Measurements from ENCODE around the gene NUBPL.

The NUBPL gene

DNA sequence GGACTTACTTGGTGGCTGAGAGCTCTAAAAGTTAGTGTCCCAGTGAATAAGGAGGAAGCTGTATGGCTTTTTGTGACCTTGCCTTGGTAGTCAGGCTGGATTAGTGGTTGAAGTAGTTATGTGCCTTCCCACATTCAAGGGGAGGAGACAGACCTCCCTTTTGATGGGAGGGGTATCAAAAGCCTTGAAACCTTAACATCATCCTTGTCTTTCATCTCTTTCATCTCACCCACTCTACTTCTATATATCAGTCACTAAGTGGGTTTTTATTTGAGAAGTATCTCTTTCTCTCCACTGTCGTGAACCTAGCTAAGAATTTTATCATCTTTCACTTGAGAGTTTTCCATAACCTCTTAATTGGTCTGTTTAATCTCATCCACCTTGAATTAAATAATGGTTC lies 15.7 kb downstream of the NUBPL start:
- TF ChIP-seq, protein P1, sequence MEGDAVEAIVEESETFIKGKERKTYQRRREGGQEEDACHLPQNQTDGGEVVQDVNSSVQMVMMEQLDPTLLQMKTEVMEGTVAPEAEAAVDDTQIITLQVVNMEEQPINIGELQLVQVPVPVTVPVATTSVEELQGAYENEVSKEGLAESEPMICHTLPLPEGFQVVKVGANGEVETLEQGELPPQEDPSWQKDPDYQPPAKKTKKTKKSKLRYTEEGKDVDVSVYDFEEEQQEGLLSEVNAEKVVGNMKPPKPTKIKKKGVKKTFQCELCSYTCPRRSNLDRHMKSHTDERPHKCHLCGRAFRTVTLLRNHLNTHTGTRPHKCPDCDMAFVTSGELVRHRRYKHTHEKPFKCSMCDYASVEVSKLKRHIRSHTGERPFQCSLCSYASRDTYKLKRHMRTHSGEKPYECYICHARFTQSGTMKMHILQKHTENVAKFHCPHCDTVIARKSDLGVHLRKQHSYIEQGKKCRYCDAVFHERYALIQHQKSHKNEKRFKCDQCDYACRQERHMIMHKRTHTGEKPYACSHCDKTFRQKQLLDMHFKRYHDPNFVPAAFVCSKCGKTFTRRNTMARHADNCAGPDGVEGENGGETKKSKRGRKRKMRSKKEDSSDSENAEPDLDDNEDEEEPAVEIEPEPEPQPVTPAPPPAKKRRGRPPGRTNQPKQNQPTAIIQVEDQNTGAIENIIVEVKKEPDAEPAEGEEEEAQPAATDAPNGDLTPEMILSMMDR (IDR thresholded peaks at IDR 0.05; ENCODE audit: extremely low read depth, missing control alignments) = no peak
- DNase-seq (ENCODE audit: low spot score) = no peak

DNA sequence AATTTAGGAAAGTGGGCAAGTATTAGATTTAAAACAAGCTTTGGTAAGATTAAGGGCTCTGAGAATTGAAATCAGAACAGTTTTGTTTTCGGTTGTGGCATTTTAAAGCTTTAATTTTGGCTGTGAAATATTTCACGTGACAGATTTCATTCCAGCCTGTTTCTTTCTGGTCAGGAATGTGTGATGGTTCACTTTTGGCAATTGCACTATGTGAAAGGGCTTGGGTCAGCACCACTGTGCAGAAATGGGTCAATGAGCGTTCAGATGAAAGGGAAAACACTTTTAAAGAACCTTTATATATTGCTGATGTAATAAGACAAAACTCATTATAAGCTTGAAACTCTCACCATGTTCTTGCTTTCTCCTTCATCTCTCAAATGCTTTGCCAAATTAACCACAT lies 17.1 kb downstream of the NUBPL start:
- DNase-seq (ENCODE audit: low spot score) = no peak
- TF ChIP-seq, protein P1 (IDR thresholded peaks at IDR 0.05; ENCODE audit: extremely low read depth, missing control alignments) = no peak

DNA sequence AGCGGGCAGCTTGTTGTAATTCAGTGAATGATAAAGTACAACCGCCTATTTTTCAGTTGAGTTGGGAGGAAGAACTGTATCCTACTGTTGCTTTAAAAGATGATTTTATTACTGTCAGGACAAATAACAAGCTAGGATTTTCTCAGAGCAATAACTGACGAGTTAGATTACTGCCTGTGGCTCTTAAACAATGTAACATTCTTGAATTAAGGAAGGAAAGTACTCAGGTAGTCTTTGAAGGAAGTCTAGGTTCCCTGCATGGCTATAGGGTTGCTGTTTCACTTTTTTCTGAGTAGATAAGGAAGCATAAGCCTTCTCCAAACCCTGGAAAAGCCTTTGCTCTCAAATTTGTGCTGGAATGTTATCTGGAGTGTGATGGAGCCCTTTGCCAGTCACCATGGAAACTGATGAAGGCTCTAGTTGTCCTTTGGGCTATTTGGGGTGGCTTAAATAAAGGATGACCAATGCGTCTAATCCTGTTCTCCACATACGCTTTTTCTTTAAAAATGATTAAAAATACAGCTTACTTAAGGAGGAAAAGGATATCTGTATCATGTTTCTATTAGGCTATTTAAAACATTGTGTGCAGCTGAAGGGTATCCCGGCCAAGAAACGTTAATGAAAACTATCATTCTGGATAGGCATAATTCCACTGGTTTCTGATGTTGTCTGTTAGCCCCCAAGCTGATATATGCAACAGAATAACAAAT lies 17.7 kb downstream of the NUBPL start:
- TF ChIP-seq, protein P1 (IDR thresholded peaks at IDR 0.05; ENCODE audit: extremely low read depth, missing control alignments) = no peak
- DNase-seq (ENCODE audit: low spot score) = no peak

DNA sequence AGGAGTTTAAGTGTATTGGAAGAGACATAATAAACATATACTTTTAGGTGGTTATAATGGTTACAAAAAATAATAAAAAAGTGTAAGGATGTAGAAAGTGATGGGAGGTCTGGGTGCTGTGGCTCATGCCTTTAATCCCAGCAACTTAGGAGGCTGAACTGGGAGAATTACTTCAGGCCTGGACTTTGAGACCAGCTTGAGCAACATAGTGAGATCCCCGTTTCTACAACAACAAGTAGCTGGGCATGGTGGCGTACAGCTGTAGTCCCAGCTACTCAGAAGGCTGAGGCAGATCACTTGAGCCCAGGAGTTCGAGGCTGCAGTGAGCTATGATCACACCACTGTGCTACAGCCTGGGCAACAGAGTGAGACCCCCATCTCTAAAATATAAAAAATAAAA lies 19.0 kb downstream of the NUBPL start:
- TF ChIP-seq, protein P1 (IDR thresholded peaks at IDR 0.05; ENCODE audit: extremely low read depth, missing control alignments) = no peak
- DNase-seq (ENCODE audit: low spot score) = no peak

DNA sequence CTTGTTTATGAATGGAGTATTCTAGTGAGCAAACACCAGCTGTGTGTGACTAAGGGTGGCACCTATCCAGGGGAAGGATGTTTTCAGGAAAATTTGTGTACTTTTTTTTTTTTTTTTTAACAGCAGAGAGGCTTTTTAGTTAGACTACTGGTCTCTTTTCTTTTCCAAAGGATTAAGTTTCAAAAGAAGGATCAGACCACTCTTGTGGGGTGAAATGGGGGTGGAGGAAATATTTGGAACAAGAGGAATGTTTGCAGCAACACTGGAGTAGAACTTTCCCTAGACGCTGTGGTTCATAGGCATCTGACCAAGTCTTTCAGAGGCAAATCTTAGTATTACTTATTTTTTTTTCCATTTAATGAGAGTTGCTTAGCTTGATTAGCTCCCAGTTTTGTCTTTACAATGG lies 21.1 kb downstream of the NUBPL start:
- TF ChIP-seq, protein P1 (IDR thresholded peaks at IDR 0.05; ENCODE audit: extremely low read depth, missing control alignments) = no peak
- no peak for DNase-seq (ENCODE audit: low spot score)

DNA sequence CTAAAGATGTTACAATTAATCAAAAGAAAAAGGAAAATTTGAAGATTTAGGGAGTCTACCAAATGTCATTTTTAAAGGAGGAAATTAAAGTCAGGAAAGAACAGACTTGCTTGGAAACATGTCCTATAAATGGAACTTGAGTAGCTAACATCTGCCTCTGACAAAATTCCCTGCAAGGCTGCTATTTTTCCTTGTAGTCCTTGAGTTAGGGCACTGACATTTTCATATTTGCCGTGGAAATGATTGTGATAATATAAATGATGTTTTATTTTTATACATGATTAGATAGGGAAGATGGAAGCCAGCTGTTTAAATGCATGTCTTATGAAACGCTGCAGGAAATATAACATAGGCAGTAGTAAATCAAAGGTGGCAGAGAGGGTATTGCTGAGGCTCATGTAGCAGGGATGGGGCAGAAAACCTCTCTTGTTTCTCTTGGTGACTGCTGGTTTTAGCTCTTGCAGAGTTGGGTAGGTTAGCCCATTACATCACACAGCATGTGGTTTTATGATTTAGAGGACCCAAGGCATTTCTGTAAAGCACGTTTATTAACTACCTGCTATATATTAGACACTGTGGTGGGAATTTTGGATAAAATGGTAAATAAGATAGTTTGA lies 21.7 kb downstream of the NUBPL start:
- TF ChIP-seq, protein P1 (IDR thresholded peaks at IDR 0.05; ENCODE audit: extremely low read depth, missing control alignments) = no peak
- DNase-seq (ENCODE audit: low spot score) = no peak

DNA sequence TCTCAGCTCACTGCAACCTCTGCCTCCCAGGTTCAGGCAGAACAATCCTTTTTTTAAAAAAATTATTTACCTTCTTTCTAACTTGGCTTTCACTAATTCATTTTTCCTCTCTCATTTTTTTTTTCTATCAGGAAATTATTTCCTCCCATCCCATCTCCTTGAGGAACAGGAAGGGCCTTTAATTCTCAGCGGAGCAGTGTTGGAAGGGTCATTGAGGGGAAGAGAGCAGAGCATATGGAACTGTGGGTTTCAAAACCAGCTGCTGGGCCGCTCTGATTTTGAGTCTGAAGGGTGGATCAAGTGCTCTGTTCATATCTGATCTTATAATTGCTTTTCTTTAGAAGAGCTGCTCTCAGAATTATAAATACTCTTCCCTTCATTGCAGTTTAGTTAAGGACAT lies 29.0 kb downstream of the NUBPL start:
- DNase-seq (ENCODE audit: low spot score) = no peak
- TF ChIP-seq, protein P1 (IDR thresholded peaks at IDR 0.05; ENCODE audit: extremely low read depth, missing control alignments) = no peak
